Lower leg skin (tissue), 4 donors: ENCODE data around the gene PRLR. TPM values are rescaled to one million over a fixed set of nuclear protein-coding genes. Genes with fewer than 3 reads are reported as not detected.

Source experiments
- DNase-seq, 2 donors: peaks; one replicate each; pipeline ENCODE4 v3.0.0-alpha.2; 2019; ENCODE audit warnings: low spot score in 2 of 2
- H3K4me3 ChIP-seq: fragments of 200-600 bp; sonication (generic); 2 replicates; pipeline ENCODE4 v1.5.1; 2017; ENCODE audit warnings: mild to moderate bottlenecking, low read depth; ENCODE audit not compliant: poor library complexity, severe bottlenecking
- CTCF ChIP-seq, 3 donors: fragments of 450-650 bp; IDR thresholded peaks; one replicate each; pipeline ENCODE4 v1.5.1; 2016; ENCODE audit warnings: antibody characterized with exemption in 3 of 3, mild to moderate bottlenecking in 3 of 3, moderate library complexity in 2 of 3
- POLR2A ChIP-seq, 2 donors: fragments of 450-650 bp; IDR thresholded peaks; one replicate each; pipeline ENCODE4 v1.6.1; 2016 to 2017; ENCODE audit warnings: antibody characterized with exemption in 2 of 2, mild to moderate bottlenecking in 1 of 2, moderate library complexity in 1 of 2
- WGBS, 2 donors: methylation state at CpG; one replicate each; pipeline ENCODE4 v1.1.5; 2018; 5-methylcytosine and 5-hydroxymethylcytosine counted together
- intact Hi-C: fragments of 100-400 bp; cut with DNase I; formaldehyde crosslinking; loops from one replicate; pipeline ENCODE4 v1.15.0; 2023; ENCODE audit warnings: low total_unique reads
- total RNA-seq, 4 donors: library from RNA; depleted of rRNA; stranded (reverse); fragments of >200 nt; gene quantifications; one replicate each; pipeline ENCODE4 v1.1.0, GENCODE V29; 2016

PRLR gene
- total RNA-seq, 4 donors from 2014 or later, result 6.1 to 11.4 (median 8.1) TPM

GRCh38 chr5:35233121-35233520 lies 2.8 kb upstream of the PRLR start:
- H3K4me3 ChIP-seq, result no peak overlapping the region
- TF ChIP-seq CTCF (IDR thresholded peaks at IDR 0.05), result no peak
- no peak for TF ChIP-seq POLR2A (IDR thresholded peaks at IDR 0.05)
- intact Hi-C loops, result no loop called here
- no peak for DNase-seq
- WGBS, 2 donors, result 80 to 86% methylated on average over 4 of the region's 4 CpGs

- peak in 1 of 2 donors; percentile 59 for DNase-seq
- TF ChIP-seq CTCF (IDR thresholded peaks at IDR 0.05), result no peak
- TF ChIP-seq POLR2A (IDR thresholded peaks at IDR 0.05), result no peak
- intact Hi-C loops, result no loop called here
- no peak overlapping the region for H3K4me3 ChIP-seq
- 69 to 84% methylated on average over 5 of the region's 5 CpGs for WGBS, 2 donors
These were observed 1.8 kb upstream of the PRLR start for GRCh38 chr5:35232124-35232523.

- TF ChIP-seq CTCF (IDR thresholded peaks at IDR 0.05) (no peak), POLR2A (IDR thresholded peaks at IDR 0.05) (no peak)
- DNase-seq, result peak in 1 of 2 donors; percentile 85
- peak overlapping the region; percentile 24 for H3K4me3 ChIP-seq
- WGBS, 2 donors, result 6 to 7% methylated on average over 30 of the region's 30 CpGs
- intact Hi-C loops, result no loop called here
These were observed 930 bp downstream of the PRLR start for GRCh38 chr5:35229076-35230037.

GRCh38 chr5:35228310-35228709 lies 2.0 kb downstream of the PRLR start:
- H3K4me3 ChIP-seq, result no peak overlapping the region
- WGBS, 2 donors, result 42 to 93% methylated on average over 2 of the region's 2 CpGs
- peak in 1 of 2 donors; percentile 53 for DNase-seq
- TF ChIP-seq POLR2A (IDR thresholded peaks at IDR 0.05), result no peak
- no peak for TF ChIP-seq CTCF (IDR thresholded peaks at IDR 0.05)
- intact Hi-C loops, result no loop called here

GRCh38 chr5:35227720-35228119 lies 2.6 kb downstream of the PRLR start:
- WGBS, 2 donors, result 90 to 92% methylated on average over 4 of the region's 4 CpGs
- H3K4me3 ChIP-seq, result no peak overlapping the region
- no peak for DNase-seq
- intact Hi-C loops, result no loop called here
- TF ChIP-seq POLR2A (IDR thresholded peaks at IDR 0.05) (no peak), CTCF (IDR thresholded peaks at IDR 0.05) (no peak)
